ENCODE data around the gene ZNF35. TPM values are rescaled to one million over a fixed set of nuclear protein-coding genes. Genes with fewer than 3 reads are reported as not detected.

Gene ZNF35
- total and polyA plus RNA-seq, 10 of the 15 experiments (the other 5 are each of a cell fraction or from before 2014, with no cell fraction given), result 9.3 to 21.1 (median 13.4) TPM

DNA sequence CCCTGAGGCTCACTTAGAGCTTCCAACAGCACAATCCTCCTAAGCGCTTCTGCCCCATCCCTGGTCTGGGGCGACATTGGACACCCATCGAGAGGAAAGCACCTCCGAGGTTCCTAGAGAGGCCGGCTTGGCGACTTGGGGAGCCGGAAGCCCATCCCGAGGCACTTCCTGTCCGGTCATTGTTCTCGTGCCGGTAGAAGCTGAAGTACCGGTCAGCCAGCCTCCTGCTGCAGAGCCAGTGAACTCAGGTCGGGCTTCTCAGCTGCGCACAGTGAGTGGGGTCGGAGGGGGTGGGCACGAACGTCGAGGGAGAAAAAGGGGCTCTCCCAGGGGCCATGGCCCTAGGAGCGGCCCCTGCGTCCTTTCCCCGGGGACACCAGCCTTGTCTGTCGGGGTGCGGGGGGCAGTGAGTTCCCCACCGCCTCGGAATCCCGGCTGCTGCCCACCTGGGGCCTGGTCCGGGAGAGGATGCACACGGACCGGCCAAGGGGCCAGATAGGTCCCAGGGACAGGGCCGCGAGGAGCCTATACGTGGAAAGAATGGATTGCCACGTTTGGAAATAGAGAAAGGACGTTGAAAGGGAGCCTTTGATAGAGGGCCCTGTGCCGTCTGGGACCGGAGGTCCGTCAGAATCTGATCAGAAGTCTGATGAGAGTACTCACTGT is at the start of gene ZNF35 (continued):
- TF ChIP-seq, protein P1, sequence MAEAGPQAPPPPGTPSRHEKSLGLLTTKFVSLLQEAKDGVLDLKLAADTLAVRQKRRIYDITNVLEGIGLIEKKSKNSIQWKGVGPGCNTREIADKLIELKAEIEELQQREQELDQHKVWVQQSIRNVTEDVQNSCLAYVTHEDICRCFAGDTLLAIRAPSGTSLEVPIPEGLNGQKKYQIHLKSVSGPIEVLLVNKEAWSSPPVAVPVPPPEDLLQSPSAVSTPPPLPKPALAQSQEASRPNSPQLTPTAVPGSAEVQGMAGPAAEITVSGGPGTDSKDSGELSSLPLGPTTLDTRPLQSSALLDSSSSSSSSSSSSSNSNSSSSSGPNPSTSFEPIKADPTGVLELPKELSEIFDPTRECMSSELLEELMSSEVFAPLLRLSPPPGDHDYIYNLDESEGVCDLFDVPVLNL (IDR thresholded peaks at IDR 0.05; ENCODE audit: low read depth, low read length), result no peak
- TF ChIP-seq, protein P2, sequence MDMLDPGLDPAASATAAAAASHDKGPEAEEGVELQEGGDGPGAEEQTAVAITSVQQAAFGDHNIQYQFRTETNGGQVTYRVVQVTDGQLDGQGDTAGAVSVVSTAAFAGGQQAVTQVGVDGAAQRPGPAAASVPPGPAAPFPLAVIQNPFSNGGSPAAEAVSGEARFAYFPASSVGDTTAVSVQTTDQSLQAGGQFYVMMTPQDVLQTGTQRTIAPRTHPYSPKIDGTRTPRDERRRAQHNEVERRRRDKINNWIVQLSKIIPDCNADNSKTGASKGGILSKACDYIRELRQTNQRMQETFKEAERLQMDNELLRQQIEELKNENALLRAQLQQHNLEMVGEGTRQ (IDR thresholded peaks at IDR 0.05; ENCODE audit: borderline replicate concordance, low read depth, low read length), result no peak
- TF ChIP-seq SP1 (IDR thresholded peaks at IDR 0.05; ENCODE audit: low read depth, low read length), result no peak
- TF ChIP-seq, protein P3, sequence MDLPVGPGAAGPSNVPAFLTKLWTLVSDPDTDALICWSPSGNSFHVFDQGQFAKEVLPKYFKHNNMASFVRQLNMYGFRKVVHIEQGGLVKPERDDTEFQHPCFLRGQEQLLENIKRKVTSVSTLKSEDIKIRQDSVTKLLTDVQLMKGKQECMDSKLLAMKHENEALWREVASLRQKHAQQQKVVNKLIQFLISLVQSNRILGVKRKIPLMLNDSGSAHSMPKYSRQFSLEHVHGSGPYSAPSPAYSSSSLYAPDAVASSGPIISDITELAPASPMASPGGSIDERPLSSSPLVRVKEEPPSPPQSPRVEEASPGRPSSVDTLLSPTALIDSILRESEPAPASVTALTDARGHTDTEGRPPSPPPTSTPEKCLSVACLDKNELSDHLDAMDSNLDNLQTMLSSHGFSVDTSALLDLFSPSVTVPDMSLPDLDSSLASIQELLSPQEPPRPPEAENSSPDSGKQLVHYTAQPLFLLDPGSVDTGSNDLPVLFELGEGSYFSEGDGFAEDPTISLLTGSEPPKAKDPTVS (IDR thresholded peaks at IDR 0.05; ENCODE audit: low read depth, low read length), result no peak
- peak; percentile 31; the same call in 1 of the 2 replicates for TF ChIP-seq SMARCA5 (IDR thresholded peaks at IDR 0.05)
- no peak for TF ChIP-seq WRNIP1 (IDR thresholded peaks at IDR 0.05; ENCODE audit: borderline replicate concordance, low read depth, low read length)
- TF ChIP-seq PAX8 (IDR thresholded peaks at IDR 0.05), result no peak
- 0 out of 2 replicates have a peak, but pooled peaks have one; percentile 48 for TF ChIP-seq CHD2 (IDR thresholded peaks at IDR 0.05; ENCODE audit: borderline replicate concordance, low read depth, low read length)
- TF ChIP-seq POLR2AphosphoS2 (IDR thresholded peaks at IDR 0.05; ENCODE audit: low read depth, low read length), result peak; percentile 84; the same call in 1 of the 2 replicates
- TF ChIP-seq ZNF622 (IDR thresholded peaks at IDR 0.05), result no peak
- peak; percentile 83 for TF ChIP-seq POLR2AphosphoS5 (IDR thresholded peaks at IDR 0.05; ENCODE audit: low read length)
